NCI-H2196 treated with DMSO at 0.1 percent for 48 hours (cell line): ENCODE measurements around the gene DISC1.
A peak's percentile ranks its signal among the peaks of the same experiment; 100 is the strongest.

Experiments
- DNase-seq: peaks from one replicate; lab custom pipeline; 2025; ENCODE audit not compliant: unreplicated experiment; lab: John Stamatoyannopoulos, UW

The DISC1 gene

DNA sequence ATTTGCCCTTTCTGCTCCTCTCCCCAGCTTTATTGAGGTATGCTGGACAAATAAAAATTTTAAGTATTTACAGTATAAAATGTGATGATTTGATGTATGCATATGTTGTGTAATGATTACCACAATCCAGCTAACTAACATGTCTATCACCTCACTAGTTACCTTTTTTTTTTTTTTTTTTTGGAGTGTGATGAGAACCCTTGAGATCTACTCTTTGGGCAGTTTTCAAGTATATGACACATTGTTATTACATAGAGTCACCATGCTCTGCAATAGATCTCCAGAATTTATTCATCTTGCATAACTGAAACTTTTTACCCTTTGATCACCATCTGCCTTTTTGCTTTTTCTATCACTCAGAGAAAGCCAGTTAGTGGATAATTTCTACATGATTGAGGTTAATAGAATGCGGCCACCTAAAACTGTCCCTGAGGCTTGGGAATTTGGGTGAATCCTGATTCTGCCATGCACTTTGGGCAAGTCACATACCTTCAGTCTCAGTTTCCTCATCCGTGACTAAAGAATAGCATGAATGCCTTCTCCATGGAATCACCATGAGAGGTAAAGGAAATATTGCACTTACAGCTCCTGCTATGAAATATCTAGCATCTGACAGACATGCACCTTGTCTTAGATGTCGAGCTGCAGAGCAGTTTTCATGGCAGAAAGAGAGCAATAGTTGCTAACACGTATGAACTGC lies 295.2 kb downstream of the DISC1 start:
- no peak for DNase-seq

DNA sequence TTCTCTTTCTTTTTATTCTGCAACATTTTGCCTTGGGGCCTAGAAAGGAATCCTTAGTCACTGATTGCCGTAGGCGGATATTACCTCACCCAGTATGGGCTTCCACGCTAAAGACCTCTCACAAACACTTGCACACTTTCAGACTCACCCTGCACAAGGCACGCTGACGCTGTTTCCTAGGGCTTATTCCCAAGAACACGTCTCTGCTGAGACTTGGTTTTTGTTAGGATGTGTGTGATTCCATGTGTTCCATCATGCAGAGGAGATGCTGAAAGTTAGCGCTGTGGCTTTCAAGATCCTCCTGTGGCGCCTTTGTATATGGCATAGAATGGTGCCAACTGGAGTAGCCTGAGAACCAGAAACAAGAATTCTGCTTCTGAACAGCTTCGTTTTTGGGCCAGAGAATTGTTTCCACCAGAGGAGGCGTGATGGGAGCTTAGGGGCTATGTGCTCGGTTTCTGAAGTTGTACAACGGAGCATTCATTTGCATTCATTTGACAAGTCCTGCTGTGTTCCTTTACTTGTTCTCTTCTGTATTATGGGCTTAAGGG lies 297.0 kb downstream of the DISC1 start:
- DNase-seq, result no peak

DNA sequence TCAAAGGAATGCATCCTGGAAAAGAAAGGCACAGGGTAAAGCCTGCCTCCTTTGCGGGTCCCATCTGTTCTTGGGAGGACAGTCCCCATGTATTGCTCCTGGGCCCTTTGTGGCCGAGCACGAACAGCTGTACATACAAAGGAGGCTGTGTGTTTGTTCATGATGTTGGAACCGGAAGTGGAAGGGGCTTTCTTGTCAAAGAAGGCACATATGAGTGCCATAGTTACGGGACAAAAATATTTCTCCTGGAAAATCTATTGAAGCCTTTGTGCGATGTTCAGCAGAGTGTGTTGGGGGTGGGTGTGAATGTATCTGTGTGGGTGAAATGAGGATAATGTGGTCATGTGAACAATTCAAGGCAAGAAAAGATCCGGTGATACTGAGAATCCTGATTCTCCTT lies 297.6 kb downstream of the DISC1 start:
- no peak for DNase-seq

DNA sequence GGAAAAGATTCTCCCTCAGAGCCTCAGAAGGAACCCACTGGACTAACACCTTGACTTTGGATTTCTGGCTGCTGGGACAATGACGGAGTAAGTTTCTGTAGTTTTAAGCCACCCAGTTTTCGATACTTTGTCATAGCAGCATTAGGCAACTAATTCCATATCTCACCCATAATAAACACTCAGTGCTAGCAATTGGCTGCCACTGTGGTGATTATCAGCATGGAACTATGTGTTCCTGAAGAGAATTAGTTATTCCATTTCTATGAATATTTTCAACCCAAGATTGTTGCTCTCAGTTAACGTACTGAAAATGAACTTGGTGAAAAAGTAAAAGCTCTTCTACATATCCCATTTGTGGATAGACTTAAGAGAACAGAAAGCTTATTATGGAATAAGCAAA lies 299.3 kb downstream of the DISC1 start:
- no peak for DNase-seq

DNA sequence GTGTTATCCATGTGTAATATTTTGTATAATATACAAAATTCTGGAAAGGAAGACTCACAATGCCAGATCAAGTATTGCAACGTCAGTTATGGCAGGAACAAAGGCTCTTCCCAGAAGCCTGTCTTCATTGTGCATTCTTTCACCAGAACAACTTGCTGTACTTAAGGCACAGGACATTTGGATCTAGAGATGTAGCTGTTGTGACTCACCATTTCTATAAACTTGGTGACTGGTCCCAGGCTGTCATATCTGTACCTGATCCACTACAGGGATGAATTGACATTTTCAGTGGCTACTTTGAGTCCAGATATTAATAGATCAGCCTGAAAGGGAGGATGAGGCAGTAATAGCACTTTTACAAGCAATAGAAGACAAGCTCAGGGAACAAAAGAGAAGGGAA lies 299.8 kb downstream of the DISC1 start:
- DNase-seq, result no peak

DNA sequence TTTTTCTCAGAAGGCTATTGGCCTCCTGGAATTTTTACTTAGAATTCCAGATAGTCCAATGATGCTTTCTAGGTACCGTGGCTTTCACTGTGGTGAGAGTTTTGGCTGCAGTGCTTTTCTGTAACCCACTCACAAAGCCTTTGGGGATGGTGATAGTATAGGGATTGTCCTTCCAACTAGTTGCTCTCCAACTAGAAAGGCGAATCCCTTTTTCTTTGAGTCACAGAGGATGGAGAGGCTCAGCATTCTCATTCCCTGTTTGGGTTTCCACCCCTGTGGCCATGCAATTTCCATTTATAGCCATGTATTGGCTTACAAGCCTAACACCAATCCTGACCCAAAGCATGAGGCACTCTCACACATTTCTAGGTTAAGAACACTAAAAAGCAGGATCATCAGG lies 300.3 kb downstream of the DISC1 start:
- no peak for DNase-seq

DNA sequence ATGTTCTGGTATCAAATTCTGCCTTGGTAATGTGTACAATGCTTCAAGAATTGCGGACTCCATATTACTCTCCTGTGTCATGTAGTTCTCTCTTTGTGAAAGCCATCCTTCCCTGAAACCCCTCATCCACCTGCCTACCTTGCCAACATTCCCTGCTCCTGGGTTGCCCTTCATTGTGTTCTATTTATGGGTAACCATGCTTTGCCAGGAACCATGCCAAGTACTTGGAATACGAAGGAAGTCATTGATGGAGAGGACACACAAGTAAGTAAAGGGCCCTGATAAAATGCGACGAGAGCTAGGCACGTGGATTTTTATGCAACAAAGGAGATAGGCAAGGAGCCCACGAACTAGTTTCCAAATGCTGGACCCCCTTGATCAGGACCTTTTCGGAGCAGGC lies 300.8 kb downstream of the DISC1 start:
- DNase-seq, result no peak

DNA sequence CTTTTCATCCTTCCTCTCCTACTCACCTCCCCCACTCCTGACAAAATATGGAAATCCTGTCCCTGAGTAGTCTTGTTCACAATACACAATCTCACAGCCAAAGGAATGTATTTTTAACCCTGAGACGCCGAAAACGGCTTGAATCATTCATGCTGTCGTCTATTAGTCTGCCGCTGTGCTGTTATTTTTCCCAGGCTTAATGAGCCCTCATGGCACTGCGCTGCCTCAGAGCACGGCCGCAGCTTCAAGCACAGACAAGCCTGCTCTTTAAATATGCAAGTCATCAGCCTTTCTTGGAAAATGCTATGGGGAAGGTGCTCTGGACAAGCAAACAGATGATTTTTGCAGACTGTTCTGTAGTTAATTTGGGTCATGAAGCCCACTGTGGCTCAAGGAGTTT lies 302.7 kb downstream of the DISC1 start:
- DNase-seq, result no peak

DNA sequence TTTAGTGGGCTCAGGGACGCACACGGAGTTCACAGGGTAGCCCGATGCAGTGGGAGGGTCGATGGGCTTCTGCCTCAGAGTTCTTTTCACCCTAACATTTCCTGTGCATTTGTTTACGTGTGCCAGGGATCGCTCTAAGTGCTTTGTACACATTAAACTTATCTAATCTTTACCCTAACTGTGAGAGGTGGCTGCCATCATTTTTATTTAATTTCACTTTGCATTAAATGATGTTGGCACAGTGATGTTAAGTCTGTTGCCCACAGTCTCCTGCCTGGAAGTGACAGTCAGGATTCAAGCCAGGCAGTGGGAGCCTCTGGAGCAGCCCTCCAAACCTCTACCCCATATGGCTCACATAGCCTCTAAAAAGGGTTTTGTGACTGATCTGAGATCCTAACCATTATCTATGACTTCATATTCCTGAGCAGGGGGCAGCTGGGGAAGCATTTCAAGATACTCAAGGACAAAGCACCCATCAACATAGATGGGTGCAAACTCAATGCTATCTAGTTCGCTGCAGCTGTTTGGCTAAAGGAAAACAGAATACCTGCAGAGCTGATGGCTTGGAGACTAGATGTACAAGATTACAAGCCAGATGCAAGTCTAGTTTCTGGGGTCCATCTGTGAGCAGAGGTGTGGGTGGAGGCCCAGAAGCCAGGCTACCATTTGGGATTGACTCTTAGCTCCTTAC lies 303.8 kb downstream of the DISC1 start:
- DNase-seq, result no peak

DNA sequence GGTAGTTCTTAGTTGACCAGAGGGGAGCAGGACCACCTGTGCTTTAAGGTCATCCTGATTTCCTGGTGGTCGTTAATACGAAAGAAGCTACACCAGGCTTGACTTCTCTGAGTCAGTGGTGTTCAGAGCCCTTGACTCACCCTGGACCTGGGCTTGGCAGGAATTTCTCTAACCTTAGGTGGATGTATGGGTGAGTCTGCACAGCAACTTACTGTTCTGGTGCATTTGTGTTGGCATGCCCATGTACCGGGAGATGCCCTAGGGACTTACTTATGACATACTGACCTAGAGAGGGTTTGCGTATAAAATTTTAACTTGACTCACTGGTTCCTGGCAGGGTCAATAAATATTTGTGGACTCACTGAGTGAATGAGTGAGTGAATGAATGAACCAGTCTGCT lies 304.6 kb downstream of the DISC1 start:
- no peak for DNase-seq

DNA sequence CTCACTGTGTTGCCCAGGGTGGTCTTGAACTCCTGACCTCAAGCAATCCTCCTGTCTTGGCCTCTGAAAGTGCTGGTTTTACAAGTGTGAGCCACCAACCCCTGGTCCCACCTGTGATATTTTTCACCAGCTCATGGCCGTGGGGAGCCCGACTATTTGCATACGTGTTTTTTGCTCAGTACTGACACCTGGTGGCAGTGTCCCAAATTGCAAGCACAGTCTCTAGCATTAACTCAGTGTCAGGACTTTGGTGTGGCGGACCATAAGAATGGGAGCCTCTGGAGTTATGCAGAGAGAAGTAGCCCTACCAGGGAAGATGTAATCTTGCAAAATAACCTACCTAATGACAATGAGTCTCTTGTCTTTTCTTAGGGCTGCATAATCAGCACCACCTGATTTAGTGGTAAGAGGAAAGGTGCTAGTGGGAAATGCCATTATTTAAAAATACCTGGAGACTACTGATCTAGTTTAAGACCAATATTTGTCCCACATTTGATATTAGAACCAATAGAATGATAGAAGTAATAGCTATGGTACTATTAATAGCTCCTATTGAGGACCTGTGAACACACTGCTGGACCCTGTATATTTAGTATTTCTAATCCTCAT lies 305.4 kb downstream of the DISC1 start:
- DNase-seq, result no peak

DNA sequence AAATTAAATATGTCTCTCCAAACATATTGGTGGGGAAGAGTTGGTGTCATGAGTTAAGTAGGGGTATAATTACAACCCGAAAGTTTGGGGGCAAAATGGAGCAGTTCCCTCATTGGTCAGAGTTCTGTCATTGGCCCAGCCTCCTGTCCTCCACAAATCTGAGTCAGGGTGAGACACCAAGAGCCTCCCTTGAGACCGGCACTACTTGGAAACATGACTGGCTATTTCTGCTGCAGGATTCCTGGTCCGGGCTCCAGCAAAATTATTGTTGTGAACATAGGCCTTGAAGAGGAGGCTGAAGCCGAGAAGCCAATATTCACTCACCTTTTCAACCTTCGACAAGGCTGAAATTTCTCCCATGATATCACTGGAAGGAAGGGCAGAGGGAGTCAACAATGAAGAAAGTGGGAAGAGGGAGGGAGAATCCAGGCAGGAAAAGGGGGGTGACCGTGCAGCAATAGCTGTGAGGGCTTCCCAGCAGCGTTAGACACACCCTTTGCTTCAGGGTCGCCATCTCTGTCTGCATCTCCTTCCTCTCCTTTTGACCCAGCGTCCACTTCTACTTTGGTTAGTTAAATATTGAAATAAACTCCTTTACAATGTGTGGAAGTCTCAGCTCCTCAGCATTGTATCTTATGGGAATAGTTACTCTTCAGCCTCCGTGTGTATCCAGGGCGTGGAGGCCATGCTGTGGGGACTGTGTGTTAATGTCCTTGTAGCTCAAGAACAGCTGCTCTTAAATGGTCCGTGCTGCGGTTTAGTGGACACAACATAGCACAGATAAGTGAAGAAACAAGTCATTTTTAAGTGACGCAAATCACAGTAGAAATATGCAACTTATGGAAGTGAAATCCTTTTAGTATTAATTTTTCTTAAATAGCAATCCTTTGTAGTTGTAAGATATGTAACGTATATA lies 307.4 kb downstream of the DISC1 start:
- no peak for DNase-seq

DNA sequence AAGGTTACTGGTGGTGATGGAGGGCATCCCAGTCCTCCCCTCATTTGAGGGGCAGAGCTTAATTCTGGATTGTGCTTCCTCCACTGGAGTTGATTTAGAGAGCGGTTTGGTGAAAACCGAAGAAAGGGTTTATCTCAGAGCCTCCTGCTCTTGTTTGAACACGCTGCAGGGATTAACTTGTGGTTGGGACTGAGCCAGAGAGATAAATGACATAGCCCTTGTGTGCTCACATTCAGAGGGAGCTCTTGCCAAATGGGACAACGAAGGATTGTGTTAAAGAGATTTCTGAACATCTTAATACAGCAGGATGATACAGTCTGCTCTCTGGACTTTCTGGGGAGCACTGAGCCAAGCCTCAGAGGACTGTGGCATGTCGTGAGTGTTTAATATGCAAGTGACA lies 308.2 kb downstream of the DISC1 start:
- peak; percentile 18 for DNase-seq

DNA sequence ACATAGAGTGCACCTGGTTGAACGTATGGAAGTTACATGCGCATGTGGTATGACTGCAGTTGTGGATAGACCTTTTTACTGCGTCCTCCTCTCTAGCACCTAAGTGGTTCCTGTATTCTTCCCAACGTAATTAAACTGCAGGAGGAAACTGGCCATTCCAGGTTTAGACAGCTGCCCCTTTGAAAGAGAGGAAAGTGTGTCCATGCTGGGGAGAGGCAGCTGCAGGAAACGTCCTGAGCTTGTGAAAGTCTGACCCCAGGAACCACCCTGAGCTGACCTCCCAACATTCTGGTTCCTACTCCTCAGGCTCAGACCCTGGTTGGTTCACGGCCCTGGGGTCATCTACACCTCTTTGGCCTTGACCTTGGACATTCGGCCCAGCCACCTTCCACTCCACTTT lies 309.3 kb downstream of the DISC1 start:
- no peak for DNase-seq

DNA sequence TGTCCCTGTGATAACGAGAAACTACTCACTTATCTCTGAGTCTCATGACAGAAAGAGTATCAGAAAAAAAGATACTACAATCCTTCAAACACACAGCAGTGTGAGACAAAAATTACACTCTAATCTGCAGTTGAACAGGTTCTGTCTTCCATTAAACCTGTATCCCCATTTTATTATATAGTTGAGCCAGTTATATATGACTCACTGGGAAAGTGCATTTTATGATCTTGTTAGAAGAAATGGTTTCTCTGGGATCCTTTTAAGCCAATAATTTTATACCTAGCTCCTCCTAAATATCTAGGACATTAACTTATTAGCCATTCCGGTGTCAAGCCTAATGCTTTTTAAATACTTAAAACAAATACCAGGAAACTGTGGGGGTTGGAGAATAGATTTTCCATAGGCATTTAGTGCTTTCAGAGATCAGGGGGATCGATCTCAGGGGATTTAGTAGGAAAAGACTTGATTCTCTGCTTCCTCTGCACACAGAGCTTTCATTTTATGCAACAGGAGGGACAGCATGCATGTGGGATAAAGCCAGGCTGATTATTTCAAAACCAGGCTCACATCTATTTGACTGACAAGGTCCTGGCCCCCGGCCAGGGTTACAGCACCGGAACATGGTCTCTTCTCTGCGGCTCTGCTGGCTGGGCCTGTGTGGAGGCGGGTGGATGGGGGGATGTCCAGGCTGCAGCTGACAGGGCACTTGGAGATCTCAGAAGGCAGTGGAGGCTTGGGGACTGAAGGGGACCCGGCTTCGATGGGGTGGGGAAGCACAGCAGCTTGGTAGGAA lies 310.6 kb downstream of the DISC1 start:
- no peak for DNase-seq

DNA sequence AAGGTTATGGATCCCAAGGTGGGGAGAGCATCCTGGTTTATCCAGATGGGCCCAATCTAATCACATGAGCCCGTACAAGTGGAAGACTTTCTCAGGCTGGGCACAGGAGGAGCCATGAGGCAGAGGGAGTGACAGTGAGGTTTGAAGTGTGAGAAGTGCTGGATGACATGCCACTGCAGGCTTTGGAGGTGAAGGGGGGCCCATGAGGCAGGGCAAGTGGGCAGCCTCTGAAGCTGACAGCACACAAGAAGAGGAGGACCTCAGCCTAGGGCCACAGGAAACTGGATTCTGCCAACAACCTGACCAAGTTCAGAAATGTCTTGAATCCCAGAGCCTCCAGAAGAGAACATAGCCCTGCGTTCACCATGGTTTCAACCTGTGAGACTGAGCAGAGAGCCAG lies 311.6 kb downstream of the DISC1 start:
- no peak for DNase-seq

DNA sequence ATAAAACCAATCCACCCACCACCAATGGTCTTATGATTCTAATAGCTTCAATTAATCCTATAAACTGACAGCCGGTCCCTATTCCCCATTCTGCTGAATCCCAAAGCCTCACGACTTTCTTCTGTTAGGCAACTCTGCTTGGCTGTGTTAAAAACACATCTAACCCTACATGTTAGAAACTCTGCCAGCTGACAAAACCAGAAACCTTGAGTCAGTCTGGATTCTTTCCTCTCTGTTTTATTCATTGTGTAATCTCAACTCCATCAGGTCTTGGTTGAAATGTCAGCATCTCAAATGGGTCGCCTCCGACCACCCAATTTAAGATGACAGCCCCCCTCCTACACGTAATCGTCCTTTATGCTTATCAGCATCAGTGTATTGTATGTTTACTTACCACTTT lies 312.1 kb downstream of the DISC1 start:
- DNase-seq, result no peak

DNA sequence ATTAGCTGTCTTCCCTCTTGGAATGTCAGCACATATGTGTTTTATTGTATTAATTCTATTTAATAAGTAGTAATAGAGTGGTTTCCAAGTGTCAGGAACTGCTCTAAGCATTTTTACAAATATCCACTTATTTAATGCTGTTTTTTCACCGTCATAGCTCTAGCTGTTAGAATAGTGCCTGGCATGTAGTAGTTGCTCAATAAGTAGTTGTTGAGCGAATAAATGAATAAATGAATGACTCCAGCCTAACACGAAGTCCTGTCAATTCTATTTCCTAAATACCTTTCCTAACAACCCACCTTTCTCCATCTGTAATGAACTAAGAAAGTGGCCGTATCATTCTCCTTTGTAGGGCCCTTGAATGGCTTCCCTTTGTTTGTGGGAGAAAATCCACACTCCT lies 312.5 kb downstream of the DISC1 start:
- DNase-seq, result no peak

DNA sequence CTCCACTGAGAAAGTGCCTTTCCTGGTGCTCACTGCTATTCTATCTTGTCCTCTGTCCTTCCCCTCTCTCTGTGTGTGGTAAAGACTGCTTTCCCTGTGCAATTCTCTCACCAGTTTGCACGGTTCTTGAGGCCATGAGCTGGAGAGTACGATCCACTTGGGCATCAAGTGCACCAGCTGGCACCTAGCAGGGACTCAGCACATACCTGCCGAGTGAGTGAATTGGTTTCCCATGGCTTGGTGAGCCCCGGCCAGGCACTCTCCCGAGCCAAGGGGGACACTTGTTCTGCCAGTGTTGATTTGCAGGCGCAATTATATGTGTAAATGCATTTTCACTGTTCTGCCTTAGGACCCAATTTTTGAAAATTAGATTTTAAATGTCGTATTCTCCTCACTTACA lies 313.5 kb downstream of the DISC1 start:
- no peak for DNase-seq

DNA sequence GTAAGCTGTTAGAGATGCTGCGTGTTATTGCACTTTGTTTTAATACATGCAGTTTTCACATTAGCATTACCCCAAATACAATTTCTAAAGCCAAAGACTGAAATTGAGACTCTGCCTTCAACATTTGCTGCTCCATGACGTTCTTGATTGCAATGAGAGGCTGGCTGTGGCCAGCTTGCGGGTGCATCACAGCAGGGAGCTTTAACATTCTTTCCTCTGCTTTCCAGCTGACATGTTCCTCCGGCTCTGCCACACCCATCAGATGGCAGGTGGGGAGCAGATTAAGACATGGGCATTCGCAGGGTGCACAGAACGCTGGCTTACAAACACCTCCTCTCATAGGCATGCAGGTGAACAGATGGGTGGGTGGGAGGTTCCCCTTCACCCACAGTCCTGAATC lies 314.1 kb downstream of the DISC1 start:
- no peak for DNase-seq
